HEK293T (cell line): ENCODE data around the gene CC2D1A.
"Not testable (repeated sequence)": the region's sequence is repeated elsewhere in the genome, so short reads cannot be mapped to it uniquely, and the experiment has no call there.

Experiments
- CTCF ChIA-PET: fragments of 350-600 bp; formaldehyde crosslinking; extraction: SDS; loops from one replicate; lab custom pipeline; 2021; ENCODE audit warnings: antibody characterized with exemption, inconsistent platforms; lab: Yijun Ruan, JAX
- POLR2A ChIA-PET: fragments of 350-600 bp; formaldehyde crosslinking; extraction: SDS; loops from one replicate; lab custom pipeline; 2020; ENCODE audit warnings: antibody characterized with exemption, inconsistent platforms; lab: Yijun Ruan, JAX
- DNase-seq: peaks from one replicate; pipeline ENCODE4 v3.0.0; 2012; ENCODE audit warnings: mixed read lengths; ENCODE audit errors: extremely low spot score
- ARNT ChIP-seq: fragments of 450-650 bp; IDR thresholded peaks from 2 replicates; pipeline ENCODE4 v1.6.1; 2017; ENCODE audit warnings: mild to moderate bottlenecking
- BHLHE40 ChIP-seq: fragments of 450-650 bp; IDR thresholded peaks from 2 replicates; pipeline ENCODE4 v1.6.1; 2016; ENCODE audit warnings: mild to moderate bottlenecking, moderate library complexity, borderline replicate concordance
- CTBP1 ChIP-seq: fragments of 450-650 bp; IDR thresholded peaks from 2 replicates; pipeline ENCODE4 v1.6.1; 2016; ENCODE audit warnings: borderline replicate concordance
- ELF4 ChIP-seq: fragments of 450-650 bp; IDR thresholded peaks from 2 replicates; pipeline ENCODE4 v1.6.1; 2017; ENCODE audit warnings: antibody characterized with exemption
- FOXA1 ChIP-seq: fragments of 450-650 bp; IDR thresholded peaks from 2 replicates; pipeline ENCODE4 v1.6.1; 2016; ENCODE audit warnings: mild to moderate bottlenecking
- FOXK2 ChIP-seq: fragments of 450-650 bp; IDR thresholded peaks from 2 replicates; pipeline ENCODE4 v1.6.1; 2016; ENCODE audit warnings: mild to moderate bottlenecking
- FOXM1 ChIP-seq: fragments of 450-650 bp; IDR thresholded peaks from 2 replicates; pipeline ENCODE4 v1.6.1; 2017; ENCODE audit warnings: mild to moderate bottlenecking, borderline replicate concordance
- HDGF ChIP-seq: fragments of 450-650 bp; IDR thresholded peaks from 2 replicates; pipeline ENCODE4 v1.6.1; 2017; ENCODE audit warnings: antibody characterized with exemption, borderline replicate concordance
- L3MBTL2 ChIP-seq: fragments of 450-650 bp; conservative IDR thresholded peaks from 2 replicates; pipeline ENCODE4 v1.6.1; 2016; ENCODE audit warnings: mild to moderate bottlenecking
- LEF1 ChIP-seq: fragments of 450-650 bp; IDR thresholded peaks from 2 replicates; pipeline ENCODE4 v1.6.1; 2017; ENCODE audit warnings: mild to moderate bottlenecking, borderline replicate concordance
- NFRKB ChIP-seq: fragments of 450-650 bp; IDR thresholded peaks from 2 replicates; pipeline ENCODE4 v1.6.1; 2016; ENCODE audit warnings: mild to moderate bottlenecking, moderate library complexity
- SP1 ChIP-seq: fragments of 450-650 bp; IDR thresholded peaks from 2 replicates; pipeline ENCODE4 v1.6.1; 2017
- SUZ12 ChIP-seq: fragments of 450-650 bp; IDR thresholded peaks from 2 replicates; pipeline ENCODE4 v1.6.1; 2016; ENCODE audit warnings: mild to moderate bottlenecking
- TARDBP ChIP-seq: fragments of 450-650 bp; IDR thresholded peaks from 2 replicates; pipeline ENCODE4 v1.6.1; 2016
- ZNF384 ChIP-seq: fragments of 450-650 bp; IDR thresholded peaks from 2 replicates; pipeline ENCODE4 v1.6.1; 2016
- TF ChIP-seq, protein P1 (sequence below): fragments of 450-650 bp; IDR thresholded peaks from 2 replicates; pipeline ENCODE4 v1.6.1; 2016

The CC2D1A gene

DNA sequence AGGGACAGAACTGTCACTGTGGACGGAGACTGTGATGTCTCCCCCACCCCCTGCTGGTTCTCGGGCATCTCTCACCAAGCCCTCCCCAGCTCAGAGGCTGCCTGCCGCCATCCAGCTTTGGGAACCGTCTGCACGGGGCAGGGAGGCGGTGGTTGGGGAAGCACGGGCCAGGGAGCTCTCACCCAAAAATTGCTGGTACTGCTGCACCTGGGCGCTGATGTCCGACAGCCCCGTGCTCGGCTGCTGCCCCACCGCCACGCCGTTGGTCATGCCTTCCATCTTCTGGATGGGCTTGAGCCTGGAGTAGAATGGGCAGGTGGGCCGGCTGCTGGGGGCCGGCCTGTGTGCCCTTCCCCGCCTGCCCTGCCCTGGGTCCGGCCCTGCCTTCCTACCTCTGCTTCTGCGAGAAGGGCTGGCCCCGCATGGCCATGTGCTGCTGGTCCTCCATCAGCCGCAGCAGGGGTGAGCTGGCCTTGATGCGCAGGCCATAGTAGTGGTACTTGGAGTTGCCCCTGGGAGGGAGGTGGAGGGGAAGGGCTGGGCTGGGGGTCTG, 62.5 kb downstream of the CC2D1A start:
- no peak for DNase-seq
- POLR2A ChIA-PET = no interaction called here
- CTCF ChIA-PET = no interaction called here
- no peak for TF ChIP-seq LEF1
- TF ChIP-seq TARDBP = no peak
- no peak for TF ChIP-seq SP1
- TF ChIP-seq ELF4 = no peak
- TF ChIP-seq NFRKB = no peak
- TF ChIP-seq ZNF384 = no peak
- TF ChIP-seq, protein P1, sequence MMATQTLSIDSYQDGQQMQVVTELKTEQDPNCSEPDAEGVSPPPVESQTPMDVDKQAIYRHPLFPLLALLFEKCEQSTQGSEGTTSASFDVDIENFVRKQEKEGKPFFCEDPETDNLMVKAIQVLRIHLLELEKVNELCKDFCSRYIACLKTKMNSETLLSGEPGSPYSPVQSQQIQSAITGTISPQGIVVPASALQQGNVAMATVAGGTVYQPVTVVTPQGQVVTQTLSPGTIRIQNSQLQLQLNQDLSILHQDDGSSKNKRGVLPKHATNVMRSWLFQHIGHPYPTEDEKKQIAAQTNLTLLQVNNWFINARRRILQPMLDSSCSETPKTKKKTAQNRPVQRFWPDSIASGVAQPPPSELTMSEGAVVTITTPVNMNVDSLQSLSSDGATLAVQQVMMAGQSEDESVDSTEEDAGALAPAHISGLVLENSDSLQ = no peak
- no peak for TF ChIP-seq FOXA1
- TF ChIP-seq SUZ12 = no peak
- TF ChIP-seq BHLHE40 = no peak
- TF ChIP-seq FOXK2 = no peak
- TF ChIP-seq ARNT = no peak

DNA sequence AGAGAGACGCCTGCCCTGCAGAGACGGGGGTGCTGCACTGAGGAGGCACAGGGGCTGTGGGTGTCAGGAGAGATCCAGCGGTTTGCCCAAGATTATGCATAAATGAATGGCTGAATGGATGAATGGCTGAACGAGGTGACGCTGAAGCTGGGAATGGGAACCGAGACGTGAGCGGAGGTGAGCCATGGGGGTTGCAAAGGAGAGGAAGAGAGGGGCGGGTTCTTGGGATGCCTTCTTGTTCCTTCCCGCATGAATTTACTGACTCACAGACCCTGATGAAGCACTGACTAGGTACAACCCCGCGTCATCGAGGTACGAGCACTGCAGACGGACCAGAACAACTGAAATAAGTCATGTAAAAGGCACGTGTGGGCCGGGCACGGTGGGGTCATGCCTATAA, 63.0 kb downstream of the CC2D1A start:
- TF ChIP-seq SP1 (no peak), TARDBP (no peak), ELF4 (no peak)
- ChIA-PET CTCF (no interaction called here), POLR2A (no interaction called here)
- DNase-seq = no peak

DNA sequence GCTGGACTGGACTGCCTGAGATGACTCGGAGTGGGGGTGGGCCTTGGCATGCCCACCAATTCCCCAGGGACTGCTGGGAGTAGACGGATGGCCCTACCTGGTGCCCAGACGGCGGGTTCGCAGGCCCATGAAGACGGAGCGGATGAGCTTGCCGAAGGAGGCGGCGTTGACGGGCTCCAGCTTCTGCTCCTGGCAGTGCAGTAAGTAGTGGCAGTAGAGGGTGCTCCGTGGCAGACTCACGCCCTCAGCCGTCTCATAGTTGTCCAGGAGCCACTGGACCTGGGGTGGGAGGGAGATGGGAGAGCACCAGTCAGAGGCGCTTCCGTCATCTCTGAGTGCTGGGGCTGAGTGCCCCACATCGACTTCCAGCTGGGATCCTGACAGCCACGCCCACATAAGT, 63.9 kb downstream of the CC2D1A start:
- DNase-seq = no peak
- ChIA-PET POLR2A (no interaction called here), CTCF (interaction anchor here (0.7 to 1.1 kb wide), 2 partner anchors 18 to 19 kb away, joined by 3 read pairs; partner anchors contain the start of gene DCAF15)
- TF ChIP-seq FOXM1 (no peak), NFRKB (no peak), ELF4 (no peak), L3MBTL2 (no peak), FOXK2 (no peak), ARNT (no peak), ZNF384 (no peak), BHLHE40 (no peak), TARDBP (no peak), LEF1 (no peak), SP1 (no peak)

DNA sequence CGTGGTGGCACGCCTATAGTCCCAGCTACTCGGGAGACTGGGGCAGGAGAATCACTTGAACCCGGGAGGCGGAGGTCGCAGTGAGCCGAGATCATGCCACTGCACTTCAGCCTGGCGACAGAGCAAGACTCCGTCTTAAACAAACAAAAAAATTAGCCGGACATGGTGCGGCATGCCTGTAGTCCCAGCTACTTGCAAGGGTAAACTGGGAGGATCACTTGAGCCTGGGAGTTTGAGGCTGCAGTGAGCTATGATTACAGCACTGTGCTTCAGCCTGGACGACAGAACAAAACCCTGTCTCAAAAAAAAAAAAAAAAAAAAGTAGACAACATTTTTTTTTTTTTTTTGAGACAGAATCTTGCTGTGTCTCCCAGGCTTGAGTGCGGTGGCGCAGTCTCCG, 65.9 kb downstream of the CC2D1A start:
- DNase-seq, POLR2A ChIA-PET, CTCF ChIA-PET: not testable (repeated sequence)

DNA sequence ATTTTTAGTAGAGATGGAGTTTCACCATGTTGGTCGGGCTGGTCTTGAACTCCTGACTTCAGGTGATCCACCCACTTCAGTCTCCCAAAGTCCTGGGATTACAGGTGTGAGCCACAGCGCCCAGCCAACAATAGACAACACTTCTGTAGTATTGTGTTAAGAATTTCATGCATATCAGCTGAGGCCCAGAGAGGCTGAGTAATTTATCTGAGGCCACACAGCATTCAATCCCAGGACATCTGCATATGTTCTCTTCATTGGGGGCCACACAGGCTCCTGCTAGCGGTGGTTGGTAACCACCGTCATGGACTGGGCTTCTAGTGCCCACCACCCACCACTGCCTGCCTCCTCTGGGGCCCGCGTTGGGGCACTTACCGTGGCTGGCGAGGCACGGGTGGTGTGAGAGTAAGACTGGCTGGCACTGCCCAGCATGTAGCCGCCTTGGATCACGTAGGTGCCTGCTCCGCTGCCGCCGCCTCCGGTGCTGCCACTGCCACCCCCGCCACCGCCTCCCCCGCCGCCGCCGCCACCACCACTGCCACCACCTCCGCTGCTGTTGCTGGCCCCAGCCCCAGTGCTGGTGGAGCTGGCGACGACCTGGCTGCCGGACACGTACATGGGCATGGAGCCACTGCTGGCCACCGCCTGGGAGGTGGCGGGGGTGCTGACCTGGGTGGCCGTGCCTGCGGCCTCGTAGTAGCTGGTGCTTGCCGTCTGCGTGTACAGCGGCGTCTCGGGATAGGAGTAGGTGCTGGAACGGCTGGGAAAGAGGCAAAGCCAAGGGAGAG, 66.6 kb downstream of the CC2D1A start:
- ChIA-PET POLR2A (no interaction called here), CTCF (no interaction called here)
- DNase-seq = no peak
- TF ChIP-seq FOXM1 (no peak), ARNT (no peak), ELF4 (no peak), L3MBTL2 (no peak), NFRKB (no peak), FOXA1 (no peak), BHLHE40 (no peak), FOXK2 (no peak)
- TF ChIP-seq, protein P1 = no peak

DNA sequence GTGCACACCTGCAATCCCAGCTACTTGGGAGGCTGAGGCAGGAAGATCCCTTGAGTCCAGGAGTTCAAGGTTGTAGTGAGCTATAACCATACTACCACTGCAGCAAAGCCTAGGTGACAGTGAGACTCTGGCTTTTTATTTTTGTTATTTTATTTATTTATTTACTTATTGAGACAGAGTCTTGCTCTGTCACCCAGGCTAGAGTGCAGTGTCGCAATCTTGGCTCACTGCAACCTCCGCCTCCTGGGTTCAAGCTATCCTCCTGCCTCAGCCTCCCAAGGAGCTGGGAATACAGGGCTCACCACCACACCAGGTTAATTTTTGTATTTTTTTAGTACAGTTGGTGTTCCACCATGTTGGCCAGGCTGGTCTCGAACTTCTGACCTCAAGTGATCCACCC, 67.5 kb downstream of the CC2D1A start:
- DNase-seq, POLR2A ChIA-PET, CTCF ChIA-PET: not testable (repeated sequence)

DNA sequence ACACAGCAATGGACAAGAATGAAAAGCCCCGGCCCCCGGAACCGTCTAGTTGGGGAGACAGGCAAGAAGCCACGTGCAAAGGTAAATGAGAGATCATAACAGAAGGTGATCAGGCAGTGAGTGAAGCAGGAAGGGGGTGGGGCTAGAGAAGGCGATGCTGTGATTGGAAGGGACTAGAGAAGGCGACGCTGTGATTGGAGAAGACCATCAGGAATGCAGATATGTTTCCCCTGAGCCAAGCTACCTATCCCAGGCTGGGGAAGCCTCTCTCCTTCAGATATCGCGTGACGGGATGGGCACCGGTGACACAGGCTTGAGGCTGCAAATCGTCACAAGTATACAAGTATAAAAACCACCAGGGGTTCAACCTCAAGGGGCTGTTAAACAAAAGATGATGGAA, 68.1 kb downstream of the CC2D1A start:
- DNase-seq = peak; percentile 53
- POLR2A ChIA-PET = no interaction called here
- TF ChIP-seq ZNF384 (no peak), NFRKB (no peak), HDGF (no peak), LEF1 (no peak), SP1 (no peak), BHLHE40 (no peak), FOXA1 (no peak), SUZ12 (no peak), TARDBP (no peak), ELF4 (no peak), L3MBTL2 (no peak), CTBP1 (no peak), FOXM1 (no peak), FOXK2 (no peak), ARNT (no peak)
- TF ChIP-seq, protein P1 = no peak
- CTCF ChIA-PET = no interaction called here
